Superior temporal gyrus (tissue), 1 donor: ENCODE measurements around the gene TANGO6.

ENCODE experiments used
- DNase-seq: peaks from one replicate; pipeline ENCODE4 v3.0.0-alpha.2; 2016; ENCODE audit errors: extremely low spot score

TANGO6 gene

DNA sequence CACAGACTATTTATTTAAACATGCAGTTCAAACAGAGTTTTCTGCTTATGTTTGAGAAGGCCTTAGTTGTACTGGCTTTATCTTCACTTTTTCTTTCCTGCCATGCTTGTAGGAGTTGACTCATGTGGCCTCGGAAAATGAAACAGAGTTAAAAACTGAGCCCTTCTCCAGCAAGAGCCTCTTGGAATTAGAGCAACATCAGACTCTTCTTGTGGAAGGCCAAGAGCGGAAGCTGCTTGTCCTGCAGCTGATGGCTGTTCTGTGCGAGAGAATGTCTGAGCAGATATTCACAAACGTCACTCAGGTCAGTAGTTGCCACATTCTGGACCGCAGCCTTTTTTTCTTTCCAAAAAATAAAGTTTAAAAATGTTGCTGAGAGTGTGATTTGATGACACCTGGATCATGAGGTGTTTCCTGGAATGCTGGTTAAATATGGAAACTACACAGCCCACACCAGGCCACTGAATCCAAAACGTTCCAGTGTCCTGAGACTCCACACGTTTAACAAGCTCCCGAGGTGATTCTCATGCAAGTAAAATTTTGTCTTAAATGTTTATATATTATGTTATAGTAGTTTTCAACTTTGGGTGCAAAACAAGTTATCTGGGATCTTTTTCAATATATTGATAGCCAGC, 65.9 kb downstream of the TANGO6 start:
- DNase-seq: no peak

DNA sequence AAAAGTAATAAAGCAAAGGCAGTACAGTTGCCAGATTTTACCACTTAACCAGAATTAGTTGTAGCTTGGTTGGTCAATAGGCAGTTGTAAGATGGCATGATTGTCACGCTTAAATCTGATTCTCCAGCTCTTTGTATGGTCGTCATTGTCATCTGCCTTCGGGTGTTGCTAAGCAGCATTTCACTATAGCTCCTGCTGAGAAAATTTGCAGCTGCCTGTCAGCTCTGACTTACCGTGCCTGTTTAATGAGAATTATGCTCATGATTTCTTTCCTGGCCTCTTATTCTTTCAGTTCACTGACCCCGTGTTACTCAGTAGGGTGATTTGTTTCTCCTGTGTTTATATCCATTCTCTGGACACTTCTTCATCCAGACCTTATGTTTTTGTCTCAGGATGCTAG, 66.7 kb downstream of the TANGO6 start:
- DNase-seq: peak; percentile 42

DNA sequence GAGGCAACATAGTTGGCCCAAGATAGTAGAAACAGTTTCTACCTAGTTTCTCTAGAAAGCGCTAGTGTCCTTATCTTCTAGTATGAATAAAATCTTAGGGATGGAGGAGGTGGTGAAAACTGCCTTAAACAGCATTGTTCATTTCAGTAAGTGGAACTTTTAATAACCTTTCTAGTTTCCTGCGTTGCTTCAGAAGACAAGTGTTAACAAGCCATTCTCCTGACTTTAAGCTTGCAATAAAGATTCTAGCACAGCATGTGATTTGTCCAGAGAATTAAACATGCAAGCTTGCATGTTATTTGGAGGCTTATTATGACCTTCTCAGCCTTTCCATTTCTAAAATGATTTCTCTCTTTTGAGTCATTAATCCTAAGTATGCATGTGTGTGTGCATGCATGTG, 72.3 kb downstream of the TANGO6 start:
- DNase-seq: no peak

DNA sequence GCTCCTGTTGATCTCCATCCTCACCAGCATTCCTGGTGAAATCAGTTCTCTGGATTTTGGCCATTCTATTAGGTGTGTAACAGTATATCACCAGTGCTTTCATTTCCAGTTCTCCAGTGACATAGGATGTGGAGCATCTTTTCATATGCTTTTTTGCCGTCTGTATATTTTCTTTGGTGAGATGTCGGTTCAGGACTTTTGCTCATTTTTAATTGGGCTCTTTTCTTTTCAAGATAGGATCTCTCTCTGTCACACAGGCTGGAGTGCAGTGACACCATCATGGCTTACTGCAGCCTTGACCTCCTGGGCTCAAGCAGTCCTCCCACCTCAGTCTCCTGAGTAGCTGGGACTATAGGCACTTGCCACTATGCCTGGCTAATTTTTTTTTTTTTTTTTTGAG, 74.2 kb downstream of the TANGO6 start:
- DNase-seq: no peak

DNA sequence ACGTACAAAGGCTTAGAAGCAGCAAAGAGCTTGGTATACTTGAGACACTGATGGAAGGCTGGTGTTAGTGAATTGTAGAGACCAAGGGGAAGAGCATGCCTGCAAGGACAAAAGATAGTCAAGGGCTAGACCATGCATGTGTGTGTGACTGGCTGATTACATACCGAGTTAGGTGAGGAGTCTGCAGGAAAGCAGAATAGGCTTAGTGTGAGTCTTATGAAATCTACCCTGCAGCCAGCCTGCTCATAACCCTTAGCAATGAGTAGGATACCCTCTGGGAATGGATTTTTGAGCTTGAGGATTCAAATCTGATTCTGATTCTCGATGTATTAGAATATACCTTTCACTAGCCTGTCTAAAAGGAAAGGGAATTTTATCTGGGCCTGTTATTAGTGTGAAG, 77.0 kb downstream of the TANGO6 start:
- no peak for DNase-seq

DNA sequence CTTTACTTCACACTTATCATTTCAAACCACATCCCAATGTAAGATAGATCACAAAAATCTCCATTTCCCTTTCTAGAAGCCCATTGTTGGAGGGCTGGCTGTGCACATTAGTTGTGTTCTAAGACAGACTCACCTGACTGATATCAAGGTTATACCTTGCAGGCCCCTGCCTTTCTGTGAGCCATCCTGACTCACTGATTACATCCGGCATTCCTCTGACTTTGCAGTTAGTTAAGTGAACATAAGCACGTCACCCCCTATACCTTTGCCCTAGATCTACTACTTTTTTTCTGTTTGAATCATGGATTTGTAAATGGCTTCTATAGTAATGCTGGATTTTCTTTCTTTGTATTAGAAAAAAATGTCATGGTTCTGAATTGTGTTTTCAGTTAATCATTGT, 78.3 kb downstream of the TANGO6 start:
- DNase-seq: no peak

DNA sequence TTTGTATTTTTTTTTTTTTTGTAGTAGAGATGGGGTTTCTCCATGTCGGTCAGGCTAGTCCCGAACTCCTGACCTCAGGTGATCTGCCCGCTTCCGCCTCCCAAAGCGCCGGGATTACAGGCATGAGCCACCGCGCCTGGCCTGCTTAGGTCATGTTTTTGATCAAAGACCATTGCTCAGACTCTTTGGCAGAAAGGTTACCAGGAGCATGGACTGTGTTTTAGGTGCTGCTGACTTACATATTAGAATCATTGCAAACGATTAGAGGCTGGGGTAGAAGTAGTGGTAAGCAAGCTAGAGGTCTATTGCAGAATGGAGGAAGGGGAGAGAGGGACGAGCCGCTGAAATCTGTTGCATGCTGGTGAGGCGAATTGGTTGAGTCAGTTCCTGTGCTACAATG, 79.8 kb downstream of the TANGO6 start:
- no peak for DNase-seq

DNA sequence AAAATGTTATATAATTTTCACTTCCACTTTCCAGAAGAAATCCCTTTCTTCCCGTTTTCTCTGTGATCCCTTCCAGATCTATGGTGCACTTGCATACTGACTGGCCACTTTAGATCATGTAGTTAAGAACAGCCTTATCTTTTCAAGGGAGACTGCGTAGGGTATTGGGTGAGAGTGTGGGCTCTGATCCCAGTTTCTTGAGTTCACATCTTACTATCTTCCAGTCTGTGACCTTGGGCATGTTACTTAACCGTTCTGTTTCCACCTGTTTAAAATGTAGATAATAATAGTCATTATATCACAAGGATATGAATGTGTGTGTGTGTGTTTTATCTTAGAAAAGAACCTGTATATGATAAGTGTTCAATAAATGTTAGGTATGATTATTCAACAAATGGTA, 83.7 kb downstream of the TANGO6 start:
- no peak for DNase-seq

DNA sequence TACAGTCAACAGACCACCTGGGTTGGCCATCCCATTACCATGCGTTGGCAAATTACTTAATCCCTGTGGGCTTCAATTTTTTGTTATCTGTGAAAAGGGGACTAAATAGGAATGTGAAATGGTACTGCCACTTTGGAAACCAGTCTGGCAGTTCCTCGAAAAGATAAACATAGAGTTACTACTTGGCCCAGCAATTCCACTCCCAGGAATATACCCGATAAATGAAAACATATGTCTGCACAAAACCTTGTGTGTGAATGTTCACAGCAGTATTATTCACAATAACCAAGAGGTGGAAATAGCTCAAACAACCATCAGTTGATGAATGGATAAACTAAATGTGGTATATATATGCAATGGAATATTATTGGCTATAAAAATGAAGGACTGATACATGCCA, 87.9 kb downstream of the TANGO6 start:
- DNase-seq: no peak

DNA sequence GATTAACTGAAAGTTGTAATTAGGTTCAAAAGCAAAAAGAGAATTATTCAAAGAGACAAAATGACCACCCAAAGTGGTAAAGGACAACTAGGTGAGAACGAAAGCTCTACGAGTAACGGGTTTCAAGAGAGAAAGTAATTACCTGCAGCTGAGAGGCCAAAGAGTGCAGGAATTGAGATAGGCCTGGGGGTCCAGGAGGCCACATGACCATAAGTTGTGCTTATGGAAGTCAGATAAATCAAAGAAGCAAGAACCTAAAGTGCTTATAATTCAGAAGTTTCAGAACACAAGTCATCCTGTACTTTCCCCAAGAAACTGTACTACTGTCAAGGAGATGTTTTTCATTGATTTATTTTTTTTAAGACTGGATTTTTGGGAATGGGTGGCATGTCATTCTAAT, 91.1 kb downstream of the TANGO6 start:
- DNase-seq: no peak

DNA sequence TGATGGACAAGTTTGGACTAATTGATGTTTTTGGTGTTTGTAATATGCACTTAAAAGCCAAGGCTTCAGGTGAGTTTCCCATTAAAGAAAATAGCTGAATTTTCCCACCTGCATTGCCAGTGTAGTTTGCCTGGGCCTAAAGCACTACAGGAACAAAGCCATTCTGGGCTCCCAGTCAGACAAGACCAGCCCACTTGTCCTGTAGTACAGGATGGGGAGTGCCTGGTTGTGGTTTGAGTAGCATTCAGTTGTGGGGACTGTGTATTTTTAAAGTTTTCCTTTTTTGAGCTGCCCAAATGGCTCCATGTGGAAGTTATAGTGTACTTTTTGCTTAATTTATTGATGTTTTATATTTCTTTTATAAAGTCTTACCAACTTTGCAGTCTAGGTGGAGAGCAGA, 91.7 kb downstream of the TANGO6 start:
- no peak for DNase-seq

DNA sequence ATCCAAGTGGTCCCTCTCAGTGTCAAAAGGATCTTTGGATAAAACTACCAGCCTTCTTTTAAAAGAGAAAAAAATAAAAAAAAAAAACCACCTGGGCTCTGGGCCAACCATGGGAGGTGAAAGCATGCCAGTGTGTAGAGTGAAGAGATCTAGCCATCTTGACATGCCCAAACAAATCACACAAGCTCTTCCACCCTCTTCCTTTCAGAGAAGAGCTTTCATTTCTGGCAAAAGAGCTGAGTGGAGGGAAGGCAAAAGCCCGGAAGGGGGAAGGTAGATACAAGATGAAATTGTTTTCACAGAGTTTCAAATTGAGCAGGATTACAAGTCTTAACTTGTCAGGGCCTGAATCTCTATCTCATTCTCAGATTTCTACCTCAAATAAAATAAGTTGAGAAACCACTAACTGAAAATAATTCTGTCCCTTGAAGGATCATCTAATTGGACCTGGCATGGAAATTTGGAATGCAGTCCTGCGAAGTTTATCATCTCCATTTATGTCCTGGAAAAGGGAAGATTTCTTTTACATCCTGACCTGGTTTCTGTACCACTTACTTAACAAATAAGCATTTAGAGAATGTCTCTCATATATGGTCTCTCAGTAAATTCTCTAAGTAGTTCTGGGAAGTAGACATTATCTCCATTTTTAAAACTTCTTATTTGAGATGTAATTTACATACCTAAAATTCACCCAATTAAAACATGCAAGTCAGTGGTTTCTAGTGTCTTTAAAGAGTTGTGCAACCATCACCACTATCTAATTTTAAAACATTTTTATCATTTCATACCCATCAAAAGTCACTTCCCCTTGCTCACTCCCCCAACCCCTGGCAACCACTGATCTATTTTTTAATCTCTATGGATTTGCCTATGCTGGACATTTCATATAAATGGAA, 93.7 kb downstream of the TANGO6 start:
- peak; percentile 15 for DNase-seq

DNA sequence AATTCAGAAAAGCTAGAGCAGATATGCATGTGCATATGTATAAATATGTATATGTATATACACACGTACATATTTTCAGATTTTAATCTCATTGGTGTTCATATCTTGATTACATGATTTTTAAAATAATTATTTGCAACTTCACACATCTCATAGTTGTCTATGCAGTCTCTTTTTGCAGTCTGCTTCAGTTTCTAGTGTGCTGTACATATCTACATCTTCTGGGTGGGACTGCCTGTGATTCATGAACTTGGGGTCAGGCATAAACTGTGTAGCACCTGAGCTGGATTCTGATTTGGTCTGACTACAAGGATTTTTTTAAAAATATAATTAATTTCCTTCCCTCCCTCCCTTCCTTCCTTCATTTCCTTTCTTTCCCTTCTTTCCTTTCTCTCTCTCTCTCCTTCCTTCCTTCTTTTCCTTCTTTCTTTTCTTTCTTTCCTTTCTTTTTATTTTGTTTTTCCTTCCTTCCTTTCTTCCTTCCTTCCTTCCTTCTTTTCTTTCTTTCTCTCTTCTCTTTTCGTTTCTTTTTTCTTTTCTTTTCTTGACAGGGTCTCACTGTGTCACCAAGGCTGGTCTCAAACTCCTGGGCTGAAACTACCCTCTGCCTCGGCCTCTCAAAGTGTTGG, 96.5 kb downstream of the TANGO6 start:
- DNase-seq: no peak

DNA sequence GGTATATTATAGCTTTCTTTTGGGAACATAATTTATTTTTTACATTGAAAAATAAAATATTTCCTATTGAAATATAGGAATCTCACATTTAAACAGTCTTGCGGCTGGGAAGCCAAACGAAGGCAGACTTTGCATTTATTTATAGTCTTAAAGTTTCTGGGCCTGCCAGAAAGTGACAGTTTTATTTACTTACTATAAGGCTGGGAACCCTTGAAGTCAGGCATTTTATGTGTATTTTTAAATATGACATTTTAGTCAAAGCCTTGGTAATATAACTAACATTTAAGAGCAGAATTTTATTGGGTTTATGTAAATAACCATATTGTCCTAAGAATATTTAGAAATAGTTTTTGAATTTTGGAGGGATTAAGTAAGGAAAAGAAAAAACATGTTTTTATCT, 97.5 kb downstream of the TANGO6 start:
- no peak for DNase-seq

DNA sequence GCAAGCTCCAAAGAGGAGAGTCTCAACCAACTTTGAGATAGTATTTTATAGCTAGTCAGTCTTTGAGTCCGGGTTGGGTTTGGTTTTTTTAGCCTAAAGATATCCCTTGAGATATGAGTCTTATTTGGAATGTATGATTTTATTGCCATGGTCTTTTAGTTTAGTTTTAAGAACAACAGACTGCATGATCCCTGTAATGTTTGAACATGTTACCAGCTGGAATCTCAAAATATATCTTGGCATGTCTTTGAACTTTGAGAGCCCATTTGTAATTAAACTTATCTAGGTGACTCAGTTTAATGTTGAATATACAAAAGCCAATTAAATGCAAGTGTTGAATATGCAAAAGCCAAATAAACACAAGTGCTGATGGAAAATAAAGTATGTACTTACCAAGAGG, 100.6 kb downstream of the TANGO6 start:
- no peak for DNase-seq

DNA sequence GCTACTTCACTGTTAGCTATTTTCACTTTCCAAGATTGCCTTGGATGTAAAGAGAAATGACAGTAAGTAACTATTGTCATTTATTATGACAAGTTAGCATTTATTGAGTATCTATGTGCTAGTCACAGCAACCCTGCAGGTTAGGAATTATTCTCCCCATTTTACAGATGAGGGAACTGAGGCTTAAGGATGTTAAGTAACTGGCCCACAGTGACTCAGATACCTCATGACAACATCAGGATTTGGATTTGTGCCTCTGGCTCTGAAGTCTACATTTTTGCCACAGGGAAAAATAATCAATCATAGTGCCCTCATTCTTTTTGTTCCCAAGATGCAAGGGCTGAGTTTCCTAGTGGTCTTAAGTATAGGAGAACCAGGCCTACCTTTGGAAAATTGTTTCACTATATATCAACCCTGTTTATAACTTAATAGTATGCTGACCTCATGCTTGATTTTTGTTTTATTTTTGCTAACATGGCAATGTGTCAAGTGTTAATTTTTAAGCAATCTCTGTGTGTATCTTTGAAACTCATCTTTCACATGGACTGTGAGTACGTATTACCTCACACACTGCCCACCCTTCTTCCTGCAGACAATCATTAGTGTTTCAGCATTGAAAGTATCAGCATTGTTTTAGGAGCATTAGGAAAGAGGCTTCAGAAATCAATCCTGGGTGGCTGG, 105.0 kb downstream of the TANGO6 start:
- DNase-seq: no peak

DNA sequence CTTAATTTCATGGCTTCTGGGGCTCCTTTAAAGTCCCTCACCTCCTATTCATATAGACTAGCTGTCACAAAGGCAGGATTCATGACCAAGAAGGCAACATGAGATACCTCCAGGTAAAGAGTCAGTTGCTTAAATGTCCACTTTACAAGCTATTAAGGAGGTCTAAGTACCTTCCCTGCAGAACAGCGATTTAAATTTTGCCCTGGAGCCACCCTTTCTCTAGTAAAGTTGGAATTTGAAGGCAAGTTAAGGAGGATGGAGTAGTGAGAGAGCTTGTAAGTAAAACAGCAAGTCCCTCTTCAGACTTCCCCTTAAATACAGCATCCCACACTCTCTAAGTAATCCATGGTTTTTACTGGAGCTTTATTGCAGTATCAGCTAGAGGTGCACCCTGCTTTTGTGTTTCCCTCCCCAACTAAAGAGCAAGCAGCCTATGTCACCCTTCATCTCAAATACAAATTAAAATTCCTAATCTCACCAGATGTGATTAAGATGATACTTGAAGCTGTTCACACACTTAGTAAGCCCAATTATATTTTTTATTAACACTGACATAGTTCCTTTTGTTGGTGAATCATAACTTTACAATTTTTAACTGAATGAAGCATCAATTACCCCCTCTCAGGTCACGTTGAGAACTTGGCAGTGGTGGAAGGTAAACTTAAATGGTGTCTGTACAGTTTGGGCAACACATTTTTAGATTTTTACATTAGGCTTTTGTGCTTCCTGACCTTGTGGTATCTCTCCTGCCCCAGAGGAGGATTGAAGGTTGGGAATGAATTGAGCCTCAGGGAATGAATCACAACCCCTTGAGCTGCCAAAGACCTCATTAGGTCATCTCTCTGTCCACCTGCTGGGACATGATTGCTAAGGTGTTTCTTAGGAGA, 108.9 kb downstream of the TANGO6 start:
- no peak for DNase-seq

DNA sequence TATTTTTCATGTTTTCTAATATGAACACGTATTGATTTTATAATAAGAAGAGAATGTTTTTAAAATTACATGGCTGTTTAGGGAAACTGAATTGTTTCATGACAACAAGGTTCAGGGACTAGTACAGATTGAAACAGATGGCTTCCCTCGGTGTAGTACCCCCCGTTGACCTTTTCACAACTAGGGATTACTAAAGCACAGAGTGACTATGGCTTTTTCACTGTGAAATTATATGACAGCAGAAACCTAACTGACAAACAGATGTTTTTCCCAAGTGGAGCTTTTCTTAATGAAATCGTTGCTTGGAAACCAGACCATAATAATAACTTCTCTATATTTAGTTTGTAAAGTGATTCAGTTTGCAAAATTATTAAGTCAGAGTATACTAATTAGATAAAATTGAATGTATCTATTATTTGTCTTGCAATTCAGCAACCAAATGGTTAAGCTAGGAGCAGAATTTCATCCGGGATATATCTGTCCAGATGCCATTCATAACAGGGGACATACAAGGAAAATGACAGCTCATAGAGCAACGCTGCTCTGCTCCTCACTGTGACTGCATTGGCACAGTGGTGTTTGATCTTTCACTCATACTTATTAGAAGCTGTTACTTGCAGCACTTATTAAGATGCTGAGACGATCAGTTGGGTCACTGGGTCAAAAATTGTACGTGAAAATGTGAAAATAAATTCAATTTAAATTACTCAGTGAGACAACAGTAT, 111.7 kb downstream of the TANGO6 start:
- DNase-seq: no peak

DNA sequence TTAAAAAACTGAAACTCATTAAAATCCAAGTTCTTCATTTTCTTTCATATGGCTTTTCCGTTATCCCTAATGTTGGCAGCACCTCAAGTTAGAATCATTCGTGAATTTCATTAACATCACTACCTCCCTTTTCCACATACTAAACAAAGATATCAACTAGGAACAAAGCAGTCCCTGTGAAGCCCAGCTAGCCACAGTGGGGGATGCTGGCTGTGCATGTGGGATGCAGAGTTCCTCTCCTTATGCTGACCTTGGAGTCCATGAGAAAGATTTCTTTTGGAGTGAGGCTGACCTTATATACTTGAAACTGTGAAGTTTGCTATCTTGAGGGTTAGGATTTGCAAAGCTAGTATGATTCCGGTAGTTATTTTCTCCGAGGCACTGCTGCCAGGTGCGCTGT, 117.6 kb downstream of the TANGO6 start:
- DNase-seq: no peak

DNA sequence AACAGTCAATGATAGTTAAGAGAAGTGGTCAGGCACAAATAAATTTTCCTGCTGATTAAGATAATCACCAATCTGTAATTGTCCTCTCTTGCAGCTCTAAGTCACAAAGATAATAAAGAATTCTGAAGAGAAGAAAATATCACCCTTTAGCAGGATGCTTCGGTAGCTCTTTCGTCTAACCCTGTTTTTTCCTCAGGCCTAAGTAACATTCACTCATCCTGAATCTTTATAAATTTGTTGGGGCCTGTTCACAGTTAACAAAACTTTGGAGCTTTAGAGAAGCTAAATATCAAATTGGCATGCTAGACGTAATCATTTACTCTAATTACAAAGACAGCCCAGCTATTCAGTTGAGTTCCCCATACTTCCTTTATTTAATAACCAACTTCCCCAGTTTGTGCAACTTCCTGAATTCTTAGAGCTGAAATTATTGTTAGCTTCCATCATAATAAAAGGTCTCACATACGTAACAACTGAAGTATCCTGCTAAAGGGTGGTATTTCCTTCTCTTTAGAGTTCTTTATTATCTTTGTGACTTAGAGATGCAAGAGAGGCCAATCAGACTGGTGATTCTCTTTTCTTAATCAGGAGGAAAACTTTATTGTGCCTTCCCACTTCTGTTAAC, 118.6 kb downstream of the TANGO6 start:
- DNase-seq: no peak
